Measurements from ENCODE around the gene RNF6. TPM values are rescaled to one million over a fixed set of nuclear protein-coding genes. Genes with fewer than 3 reads are reported as not detected.

Gene RNF6
- total and polyA plus RNA-seq, 3 donors from 2014 or later: 34.7 to 42.8 (median 38.4) TPM

GRCh38 chr13:26179344-26179743, 42.8 kb downstream of the RNF6 start:
- H3K27ac ChIP-seq: peak overlapping the region; percentile 44 to 73
- peak; percentile 34 for DNase-seq
- H3K27me3 ChIP-seq: no peaks in the 10 kb centered on the region
- H3K4me1 ChIP-seq: peaks cover 19% of the 10 kb centered on the region
- WGBS, 2 donors: 48 to 59% methylated on average over 2 of the region's 2 CpGs
- no peaks in the 10 kb centered on the region for H3K36me3 ChIP-seq (ENCODE audit: low read depth, missing control alignments)
- intact Hi-C loops (cut with DNase I; ENCODE audit: low total_unique reads): no loop called here
- TF ChIP-seq CTCF (IDR thresholded peaks at IDR 0.05) (no peak), POLR2A (IDR thresholded peaks at IDR 0.05) (no peak)
- H3K4me3 ChIP-seq: no peak overlapping the region
- H3K9me3 ChIP-seq: no peaks in the 10 kb centered on the region

DNA sequence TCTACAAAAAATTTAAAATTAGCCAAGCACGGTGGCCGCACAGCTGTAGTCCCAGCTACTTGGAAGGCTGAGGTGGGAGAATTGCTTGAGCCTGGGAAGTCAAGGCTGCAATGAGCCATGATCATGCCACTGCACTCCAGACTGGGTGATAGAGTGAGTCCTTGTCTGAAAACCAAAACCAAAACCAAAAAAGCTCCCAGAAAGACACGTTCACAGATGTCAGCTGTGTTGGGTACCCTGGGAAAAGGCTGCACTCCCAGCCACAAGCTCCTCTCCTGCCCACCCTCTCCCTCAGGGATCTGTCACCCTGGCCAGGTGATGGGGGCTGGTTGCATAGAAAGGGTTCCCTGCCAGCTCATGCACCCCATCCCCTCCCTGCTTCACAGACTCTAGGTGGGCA, 53.3 kb downstream of the RNF6 start:
- Histone ChIP-seq H3K4me3 (no peak overlapping the region), H3K27me3 (no peaks in the 10 kb centered on the region), H3K9me3 (no peaks in the 10 kb centered on the region), H3K27ac (no peak overlapping the region), H3K36me3 (ENCODE audit: low read depth, missing control alignments) (no peaks in the 10 kb centered on the region), H3K4me1 (peaks cover 6% of the 10 kb centered on the region)
- intact Hi-C loops (cut with DNase I; ENCODE audit: low total_unique reads): no loop called here
- WGBS, 2 donors: 76 to 80% methylated on average over 3 of the region's 3 CpGs
- TF ChIP-seq CTCF (IDR thresholded peaks at IDR 0.05) (no peak), POLR2A (IDR thresholded peaks at IDR 0.05) (no peak)
- no peak for DNase-seq

DNA sequence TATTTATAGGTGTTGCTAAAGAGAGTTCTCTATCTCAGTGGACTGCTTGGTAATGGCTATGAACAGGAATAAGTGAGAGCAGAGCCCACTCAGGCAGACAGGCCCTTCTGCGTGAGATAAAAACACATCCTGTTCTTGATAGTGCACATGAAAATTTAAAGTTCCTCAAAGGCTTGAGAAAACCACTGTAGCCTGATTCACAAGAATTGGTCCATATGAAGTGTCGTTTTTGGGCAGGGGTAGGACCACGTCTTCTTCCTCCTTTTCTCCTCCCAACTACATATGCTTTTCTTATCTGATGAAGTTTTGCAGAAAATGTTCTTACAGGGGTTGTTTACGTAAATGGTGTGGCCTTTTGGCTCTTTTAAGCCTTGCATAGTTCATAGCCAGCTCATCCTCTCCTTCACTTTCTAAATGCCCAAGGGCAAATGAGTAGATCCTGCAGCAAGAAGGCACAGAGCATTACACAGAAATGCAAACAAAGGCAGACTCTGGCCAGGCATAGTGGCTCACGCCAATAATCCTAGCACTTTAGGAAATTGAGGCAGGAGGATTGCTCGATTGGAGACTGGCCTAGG, 53.8 kb downstream of the RNF6 start:
- H3K4me1 ChIP-seq: peaks cover 6% of the 10 kb centered on the region
- intact Hi-C loops (cut with DNase I; ENCODE audit: low total_unique reads): no loop called here
- no peak overlapping the region for H3K4me3 ChIP-seq
- no peaks in the 10 kb centered on the region for H3K27me3 ChIP-seq
- no peak for DNase-seq
- no peak overlapping the region for H3K27ac ChIP-seq
- no peaks in the 10 kb centered on the region for H3K36me3 ChIP-seq (ENCODE audit: low read depth, missing control alignments)
- no peaks in the 10 kb centered on the region for H3K9me3 ChIP-seq
- 51 to 57% methylated on average over 6 of the region's 6 CpGs for WGBS, 2 donors
- no peak for TF ChIP-seq CTCF (IDR thresholded peaks at IDR 0.05)
- TF ChIP-seq POLR2A (IDR thresholded peaks at IDR 0.05): no peak

DNA sequence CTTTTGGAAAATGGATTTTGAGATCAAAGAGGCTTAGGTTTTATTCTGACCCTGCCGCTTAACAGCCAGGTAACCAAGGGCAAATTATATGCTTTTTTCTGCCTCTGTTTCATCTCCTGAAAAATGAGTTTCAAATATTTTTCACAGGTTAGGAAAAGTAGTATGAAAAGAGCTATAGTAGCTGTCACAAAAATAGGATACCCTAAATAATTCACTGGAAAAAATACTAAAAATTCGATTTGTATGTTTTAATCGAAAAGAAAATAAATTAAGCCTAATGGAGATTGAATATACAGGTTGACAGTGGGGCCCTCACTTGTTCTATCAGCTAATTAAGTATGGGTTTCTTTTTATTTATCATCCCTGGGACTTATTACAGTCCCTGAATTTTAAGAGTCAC, 58.3 kb downstream of the RNF6 start:
- Histone ChIP-seq H3K4me1 (peaks cover 6% of the 10 kb centered on the region), H3K36me3 (ENCODE audit: low read depth, missing control alignments) (no peaks in the 10 kb centered on the region), H3K9me3 (no peaks in the 10 kb centered on the region), H3K27ac (no peak overlapping the region), H3K4me3 (no peak overlapping the region), H3K27me3 (no peaks in the 10 kb centered on the region)
- WGBS, 2 donors: 80 to 92% methylated on average over 3 of the region's 3 CpGs
- no peak for DNase-seq
- intact Hi-C loops (cut with DNase I; ENCODE audit: low total_unique reads): no loop called here
- no peak for TF ChIP-seq CTCF (IDR thresholded peaks at IDR 0.05)
- no peak for TF ChIP-seq POLR2A (IDR thresholded peaks at IDR 0.05)

Other genes with a start within 250 kb of the RNF6 start
- 10 to 100 TPM in 1 of 2 donors, 1 to 10 TPM in 1; 8.2 to 20.6 TPM for gene SHISA2, start 170.3 kb downstream of the RNF6 start, total RNA-seq
- gene SHISA2, start 170.3 kb downstream of the RNF6 start, polyA plus RNA-seq (ENCODE audit: insufficient read depth, low read depth, low replicate concordance): 2.7 TPM
- 10 to 100 TPM; 16.5 to 31.7 TPM for gene CDK8, start 31.8 kb upstream of the RNF6 start, total RNA-seq
- 27.1 TPM for gene CDK8, start 31.8 kb upstream of the RNF6 start, polyA plus RNA-seq (ENCODE audit: insufficient read depth, low read depth, low replicate concordance)

Measured in testis (tissue), 3 donors.